Measurements from ENCODE around the gene AKR1D1.
"Not testable (repeated sequence)": the region's sequence is repeated elsewhere in the genome, so short reads cannot be mapped to it uniquely, and the experiment has no call there.

Gene AKR1D1

DNA sequence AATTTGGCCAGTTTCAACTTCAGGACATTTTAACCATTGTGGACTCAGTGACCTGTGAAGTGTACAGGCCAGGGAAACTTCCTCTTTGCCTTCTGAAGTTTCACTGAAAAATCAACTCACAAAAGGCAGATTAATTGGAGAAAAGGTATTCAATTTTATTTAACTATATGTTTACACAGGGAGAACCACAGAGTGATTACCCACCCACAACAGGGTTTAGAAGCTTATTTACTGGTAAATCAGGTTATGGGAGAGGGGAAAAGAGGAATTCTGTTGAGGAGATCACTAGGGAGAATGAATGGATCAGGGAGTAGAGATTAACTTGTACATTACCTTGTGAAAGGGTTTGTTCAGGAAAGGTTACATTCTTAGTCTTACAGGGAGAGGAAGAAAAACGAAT is 1.7 kb upstream of the AKR1D1 start:
- no peak for DNase-seq

DNA sequence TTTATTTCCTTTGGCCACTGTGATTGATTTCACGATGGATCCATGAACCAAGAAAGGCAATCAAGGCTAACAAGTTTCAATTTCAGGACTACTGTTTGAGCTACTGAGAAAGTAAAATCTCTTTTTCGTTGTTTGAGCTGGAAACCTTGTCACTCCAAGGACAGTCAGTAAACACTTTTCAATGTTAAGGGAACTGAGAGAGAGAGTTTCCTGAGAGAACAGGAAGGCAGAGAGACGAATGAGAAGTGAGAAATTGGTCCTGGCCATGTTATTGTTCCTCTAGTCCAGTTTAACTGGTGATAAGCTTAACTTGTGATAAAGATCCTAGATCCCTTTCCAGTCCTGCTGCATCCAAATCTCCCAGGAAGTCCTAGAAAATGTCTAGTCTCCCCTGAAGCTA is 909 bp upstream of the AKR1D1 start:
- DNase-seq, result no peak

GRCh38 chr7:138075786-138076185 is 473 bp upstream of the AKR1D1 start:
- DNase-seq, result not testable (repeated sequence)

GRCh38 chr7:138077809-138078208 is 1.6 kb downstream of the AKR1D1 start:
- DNase-seq, result no peak

DNA sequence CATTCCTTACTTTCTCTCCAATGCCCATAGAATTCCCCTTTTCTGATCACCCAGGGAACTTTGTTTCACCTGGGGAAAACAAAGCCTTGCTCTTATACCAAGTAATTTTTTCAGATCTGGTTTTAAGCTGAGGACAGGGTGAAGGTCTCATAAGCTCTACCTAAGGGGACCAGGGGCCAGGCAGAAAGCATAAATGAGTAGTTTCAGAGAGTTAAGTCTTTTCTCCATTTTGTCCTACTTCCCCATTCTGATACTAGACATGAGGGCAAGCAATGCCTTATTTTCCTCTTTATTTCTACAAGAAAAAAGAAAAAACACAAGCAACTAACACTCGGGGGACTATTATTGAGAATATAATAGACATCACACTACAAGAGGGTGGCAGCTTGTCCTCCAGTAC is 2.9 kb downstream of the AKR1D1 start:
- DNase-seq, result no peak

GRCh38 chr7:138081868-138082267 is 5.6 kb downstream of the AKR1D1 start:
- DNase-seq, result no peak

- no peak for DNase-seq
Observed at GRCh38 chr7:138083859-138084258, 7.6 kb downstream of the AKR1D1 start.

DNA sequence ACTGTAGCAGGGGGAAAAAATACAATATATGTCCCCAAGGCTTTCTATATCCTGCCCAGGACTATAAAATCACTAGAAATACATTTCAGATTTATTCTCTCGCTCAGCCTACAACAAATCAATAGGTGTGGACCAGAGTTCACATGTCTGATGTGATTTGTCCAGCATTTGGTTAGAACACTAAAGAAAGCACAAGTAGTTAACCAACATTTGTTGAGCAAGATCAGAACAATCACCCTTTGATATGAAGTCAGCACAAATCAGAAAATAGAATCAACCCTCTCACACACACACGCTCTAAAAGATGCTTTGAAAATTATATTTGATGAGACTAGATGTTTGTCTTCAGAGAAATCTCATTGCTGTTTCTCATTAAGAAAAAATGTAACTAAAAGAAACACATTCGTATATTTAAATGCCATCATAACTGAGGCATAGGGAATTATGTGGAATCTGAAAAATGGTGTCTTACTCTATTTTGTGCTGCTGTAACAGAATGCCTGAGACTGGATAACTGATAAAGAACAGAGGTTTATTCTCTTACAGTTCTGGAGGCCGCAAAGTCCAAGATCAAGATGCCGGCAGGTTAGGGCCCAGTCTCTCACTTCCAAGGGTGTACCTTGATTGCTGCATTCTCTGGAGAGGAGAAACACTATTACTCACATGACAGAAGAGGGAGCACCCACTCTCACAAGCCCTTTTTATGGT is 10.5 kb downstream of the AKR1D1 start:
- DNase-seq, result no peak

GRCh38 chr7:138089080-138089901 is 13.0 kb downstream of the AKR1D1 start:
- DNase-seq, result no peak

GRCh38 chr7:138091032-138091431 is 14.8 kb downstream of the AKR1D1 start:
- no peak for DNase-seq

GRCh38 chr7:138091840-138092239 is 15.6 kb downstream of the AKR1D1 start:
- DNase-seq, result not testable (repeated sequence)

DNA sequence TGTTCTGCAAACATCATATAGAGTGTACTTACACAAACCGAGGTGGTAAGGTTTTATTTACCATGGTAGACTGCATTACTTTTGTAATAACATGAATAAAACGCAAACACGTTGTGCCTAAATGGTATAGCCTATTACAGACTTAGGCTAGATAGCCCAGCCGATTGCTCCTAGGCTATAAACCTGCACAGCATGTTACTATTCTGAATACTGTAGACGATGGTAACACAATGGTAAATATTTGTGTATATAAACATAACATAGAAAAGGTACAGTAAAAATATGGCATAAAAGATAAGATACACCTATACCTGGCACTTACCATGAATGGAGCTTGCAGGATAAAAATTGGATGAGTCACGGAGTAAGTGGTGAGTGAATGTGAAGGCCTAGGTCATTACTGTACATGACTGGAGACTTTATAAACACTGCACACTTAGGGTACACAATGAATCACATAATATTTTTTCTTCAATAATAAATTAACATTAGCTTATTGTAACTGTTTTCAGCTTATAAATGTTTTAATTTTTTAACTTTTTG is 16.3 kb downstream of the AKR1D1 start:
- no peak for DNase-seq

- DNase-seq, result no peak
Observed at GRCh38 chr7:138095972-138096935, 20.0 kb downstream of the AKR1D1 start.

DNA sequence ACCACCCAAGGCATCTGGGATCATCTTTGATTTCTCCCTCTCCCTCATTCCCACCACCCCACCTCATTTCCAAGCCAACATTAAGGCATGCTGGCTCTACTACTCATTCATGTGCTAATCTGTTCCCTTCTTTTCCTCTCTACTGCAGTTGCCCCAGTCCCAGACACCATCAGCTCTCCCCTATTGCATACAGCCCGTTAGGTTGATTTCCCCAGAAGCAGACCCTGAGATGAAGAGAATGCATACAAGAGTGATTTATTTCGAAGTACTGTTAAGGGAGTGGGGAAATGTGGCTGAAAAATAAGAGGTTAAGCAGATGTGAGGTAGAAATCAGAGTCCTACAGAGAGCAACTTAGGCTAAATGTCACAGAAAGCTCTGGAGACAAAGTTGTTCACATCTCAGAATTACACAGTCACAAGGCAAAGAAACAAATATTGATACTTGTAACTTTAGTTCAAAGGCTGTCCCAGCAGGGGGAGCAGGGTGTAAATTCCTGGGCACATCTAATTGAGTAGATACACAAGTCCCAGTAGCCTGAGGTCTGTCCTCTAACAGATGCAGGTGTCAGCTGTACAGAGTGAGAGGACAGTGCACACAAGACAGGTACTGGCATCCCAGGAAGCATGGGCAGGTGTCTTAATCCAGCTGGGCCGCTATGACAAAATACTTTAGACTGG is 20.9 kb downstream of the AKR1D1 start:
- peak in 1 of 2 experiments; percentile 36 for DNase-seq

GRCh38 chr7:138099813-138100212 is 23.6 kb downstream of the AKR1D1 start:
- no peak for DNase-seq

- DNase-seq, result no peak
Observed at GRCh38 chr7:138105221-138105620, 29.0 kb downstream of the AKR1D1 start.

GRCh38 chr7:138115047-138115446 is 38.8 kb downstream of the AKR1D1 start:
- DNase-seq, result no peak

DNA sequence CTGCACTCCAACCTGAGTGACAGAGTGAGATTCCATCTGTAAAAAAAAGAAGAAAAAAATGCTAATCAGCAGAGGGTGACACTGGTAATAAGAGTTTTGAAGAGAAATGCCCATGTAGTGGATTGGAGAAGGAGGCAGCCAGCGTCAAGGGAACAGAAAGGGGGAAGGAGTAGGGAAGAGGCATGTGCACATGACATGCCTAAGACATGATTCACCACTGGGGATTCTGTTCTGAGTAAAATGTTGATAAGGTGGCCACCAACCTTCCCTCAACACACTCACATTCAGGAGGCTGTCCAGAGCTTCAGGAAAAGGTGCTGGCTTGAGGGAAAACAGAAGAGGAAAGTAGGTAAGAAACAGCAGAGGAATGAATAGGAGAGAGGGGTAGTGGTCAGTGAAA is 39.9 kb downstream of the AKR1D1 start:
- peak in 1 of 2 experiments; percentile 11 for DNase-seq

GRCh38 chr7:138116892-138117291 is 40.6 kb downstream of the AKR1D1 start:
- no peak for DNase-seq

DNA sequence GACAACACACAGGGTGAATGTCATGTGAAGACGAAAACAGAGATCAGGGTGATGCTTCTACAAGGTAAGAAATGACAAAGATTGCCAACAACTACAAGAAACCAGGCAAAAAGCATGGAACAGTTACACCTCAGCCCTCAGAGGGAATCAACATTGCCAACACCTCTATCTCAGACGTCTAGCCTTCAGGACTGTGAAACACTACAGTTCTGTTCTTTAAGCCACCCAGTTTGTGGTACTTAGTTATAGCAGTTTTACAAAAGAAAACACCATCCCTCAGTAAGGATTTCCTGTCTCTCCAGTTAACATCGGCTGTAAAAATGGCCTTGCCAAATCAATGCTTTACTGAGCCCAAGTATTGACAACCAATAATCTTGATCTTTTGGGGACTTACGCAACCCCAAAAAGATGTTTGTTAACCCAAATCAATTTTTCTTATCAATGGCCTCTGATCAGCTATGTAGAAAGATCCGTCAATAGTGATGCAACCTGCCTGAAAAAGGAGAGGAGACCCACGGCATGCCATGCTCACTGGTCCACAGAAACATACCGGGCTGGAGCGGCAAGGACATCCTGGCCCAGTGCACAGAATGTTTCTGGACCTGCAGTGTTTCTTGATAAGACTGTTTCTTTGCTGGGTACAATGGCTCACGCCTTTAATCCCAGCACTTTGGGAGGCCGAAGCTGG is 44.0 kb downstream of the AKR1D1 start:
- no peak for DNase-seq

DNA sequence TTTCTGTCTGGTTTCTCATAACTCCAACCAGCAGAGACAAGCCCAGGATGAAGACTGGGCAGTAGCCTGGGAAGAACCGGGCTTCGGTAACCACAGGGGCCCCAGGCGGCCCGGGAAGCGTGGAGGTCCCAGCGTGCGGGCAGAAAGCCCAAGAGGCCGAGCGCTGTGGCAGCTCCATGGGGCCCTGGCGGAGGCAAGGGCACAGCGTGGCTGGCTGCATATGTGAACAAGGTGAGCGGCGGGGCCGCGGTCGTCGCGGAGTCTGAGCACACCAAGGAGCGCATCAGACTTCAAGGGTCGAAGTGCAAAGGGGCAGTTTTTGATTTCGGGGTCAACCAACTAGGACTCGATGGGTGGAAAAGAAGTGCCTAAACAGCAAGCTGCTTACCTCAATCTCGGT is 45.9 kb downstream of the AKR1D1 start:
- DNase-seq, result no peak

GRCh38 chr7:138125119-138125518 is 48.9 kb downstream of the AKR1D1 start:
- DNase-seq, result no peak
